H1 (cell line): Measurements from ENCODE around the gene GLI1.
"Not testable (repeated sequence)": the region's sequence is repeated elsewhere in the genome, so short reads cannot be mapped to it uniquely, and the experiment has no call there.

Source experiments
- CBX5 ChIP-seq: fragments of 300-800, 300-1000 bp; sonication (generic); IDR thresholded peaks from 2 replicates; pipeline ENCODE4 v1.7.1; 2016; ENCODE audit warnings: antibody characterized with exemption, low read length, low read depth
- POLR2A ChIP-seq, 2 experiments: IDR thresholded peaks; 1 replicate in 1 of 2; 2 replicates in 1 of 2; pipeline ENCODE4 v1.6.1; 2011; ENCODE audit warnings: low read depth in 2 of 2, low read length in 2 of 2, mild to moderate bottlenecking in 2 of 2; ENCODE audit errors: control extremely low read depth in 1 of 2
- POLR2AphosphoS5 ChIP-seq: IDR thresholded peaks from 2 replicates; pipeline ENCODE4 v1.6.1; 2011; ENCODE audit warnings: low read depth, low read length
- RAD21 ChIP-seq, 2 experiments: IDR thresholded peaks in 1 of 2; conservative IDR thresholded peaks in 1 of 2; 2 replicates each; pipeline ENCODE4 v1.6.1; 2011; ENCODE audit warnings: low read depth in 2 of 2, low read length in 2 of 2, improper control_type of control experiment in 1 of 2, inconsistent platforms in 1 of 2, mild to moderate bottlenecking in 1 of 2, moderate library complexity in 1 of 2
- SIRT6 ChIP-seq: IDR thresholded peaks from one replicate; pipeline ENCODE4 v1.7.1; 2012; ENCODE audit warnings: low read length, inconsistent platforms
- SP1 ChIP-seq: IDR thresholded peaks from 2 replicates; pipeline ENCODE4 v1.6.1; 2011; ENCODE audit warnings: low read depth, low read length
- SUZ12 ChIP-seq: fragments of 200-600 bp; sonication (generic); IDR thresholded peaks from 2 replicates; pipeline ENCODE4 v1.6.1; 2012; ENCODE audit warnings: mild to moderate bottlenecking, inconsistent platforms, low read length, moderate library complexity, mixed read lengths
- TAF1 ChIP-seq: IDR thresholded peaks from 2 replicates; pipeline ENCODE4 v1.6.1; 2011; ENCODE audit warnings: mild to moderate bottlenecking, low read depth, low read length
- TBP ChIP-seq: IDR thresholded peaks from 2 replicates; pipeline ENCODE4 v1.6.1; 2011; ENCODE audit warnings: low read depth, low read length, improper control_type of control experiment
- YY1 ChIP-seq: IDR thresholded peaks from 2 replicates; pipeline ENCODE4 v1.6.1; 2011; ENCODE audit warnings: low read depth, mild to moderate bottlenecking, low read length
- ZNF274 ChIP-seq: IDR thresholded peaks from 2 replicates; pipeline ENCODE4 v1.7.0; 2012; ENCODE audit warnings: low read length, borderline replicate concordance; ENCODE audit errors: extremely low read depth
- TF ChIP-seq, protein P1 (sequence below), 3 experiments: IDR thresholded peaks; 1 replicate in 2 of 3; 2 replicates in 1 of 3; pipeline versions ENCODE4 v1.5.1 to v1.6.1; 2011; ENCODE audit warnings: low read length in 3 of 3, mild to moderate bottlenecking in 3 of 3, inconsistent platforms in 2 of 3, low read depth in 1 of 3, moderate library complexity in 1 of 3; ENCODE audit not compliant: insufficient read depth in 1 of 3; ENCODE audit errors: control extremely low read depth in 1 of 3

DNA sequence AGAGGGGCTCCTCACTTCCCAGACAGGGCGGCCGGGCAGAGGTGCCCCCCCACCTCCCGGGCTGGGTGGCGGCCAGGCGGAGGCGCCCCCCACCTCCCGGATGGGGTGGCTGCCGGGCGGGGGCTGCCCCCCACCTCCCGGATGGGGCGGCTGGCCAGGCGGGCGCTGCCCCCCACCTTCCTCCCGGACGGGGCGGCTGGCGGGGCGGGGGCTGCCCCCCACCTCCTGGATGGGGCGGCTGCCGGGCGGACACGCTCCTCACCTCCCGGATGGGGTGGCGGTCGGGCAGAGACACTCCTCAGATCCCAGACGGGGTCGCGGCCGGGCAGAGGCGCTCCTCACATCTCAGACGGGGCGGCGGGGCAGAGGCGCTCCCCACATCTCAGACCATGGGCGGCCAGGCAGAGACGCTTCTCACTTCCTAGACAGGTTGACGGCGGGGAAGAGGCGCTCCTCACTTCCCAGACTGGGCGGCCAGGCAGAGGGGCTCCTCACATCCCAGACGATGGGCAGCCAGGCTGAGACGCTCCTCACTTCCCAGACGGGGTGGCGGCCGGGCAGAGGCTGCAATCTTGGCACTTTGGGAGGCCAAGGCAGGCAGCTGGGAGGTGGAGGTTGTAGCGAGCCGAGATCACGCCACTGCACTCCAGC, 35.6 kb downstream of the GLI1 start:
- TF ChIP-seq RAD21 (IDR thresholded peaks at IDR 0.05 in 1 of 2, conservative IDR thresholded peaks at IDR 0.05 in 1 of 2; ENCODE audit: low read depth in 2 of 2, low read length in 2 of 2); POLR2AphosphoS5; ZNF274; YY1; TAF1; SP1; CBX5; SUZ12; POLR2A (IDR thresholded peaks at IDR 0.05; ENCODE audit: control extremely low read depth in 1 of 2, low read depth in 2 of 2, low read length in 2 of 2); TBP; SIRT6: not testable (repeated sequence)
- TF ChIP-seq, protein P1, sequence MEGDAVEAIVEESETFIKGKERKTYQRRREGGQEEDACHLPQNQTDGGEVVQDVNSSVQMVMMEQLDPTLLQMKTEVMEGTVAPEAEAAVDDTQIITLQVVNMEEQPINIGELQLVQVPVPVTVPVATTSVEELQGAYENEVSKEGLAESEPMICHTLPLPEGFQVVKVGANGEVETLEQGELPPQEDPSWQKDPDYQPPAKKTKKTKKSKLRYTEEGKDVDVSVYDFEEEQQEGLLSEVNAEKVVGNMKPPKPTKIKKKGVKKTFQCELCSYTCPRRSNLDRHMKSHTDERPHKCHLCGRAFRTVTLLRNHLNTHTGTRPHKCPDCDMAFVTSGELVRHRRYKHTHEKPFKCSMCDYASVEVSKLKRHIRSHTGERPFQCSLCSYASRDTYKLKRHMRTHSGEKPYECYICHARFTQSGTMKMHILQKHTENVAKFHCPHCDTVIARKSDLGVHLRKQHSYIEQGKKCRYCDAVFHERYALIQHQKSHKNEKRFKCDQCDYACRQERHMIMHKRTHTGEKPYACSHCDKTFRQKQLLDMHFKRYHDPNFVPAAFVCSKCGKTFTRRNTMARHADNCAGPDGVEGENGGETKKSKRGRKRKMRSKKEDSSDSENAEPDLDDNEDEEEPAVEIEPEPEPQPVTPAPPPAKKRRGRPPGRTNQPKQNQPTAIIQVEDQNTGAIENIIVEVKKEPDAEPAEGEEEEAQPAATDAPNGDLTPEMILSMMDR (IDR thresholded peaks at IDR 0.05; ENCODE audit: control extremely low read depth in 1 of 3, insufficient read depth in 1 of 3, low read depth in 1 of 3, low read length in 3 of 3): not testable (repeated sequence)
